HG03060 (cell line): ENCODE results near the gene CGN.
A peak's percentile ranks its signal among the peaks of the same experiment; 100 is the strongest.
"Not testable (repeated sequence)": the region's sequence is repeated elsewhere in the genome, so short reads cannot be mapped to it uniquely, and the experiment has no call there.

Experiments used
- ATAC-seq: cut with Tn5 transposase; IDR thresholded peaks from one replicate; pipeline ENCODE4 v1.9.1; 2021; ENCODE audit warnings: low read depth, moderate number of reproducible peaks; ENCODE audit not compliant: unreplicated experiment

CGN gene

GRCh38 chr1:151522427-151522826 is 11.2 kb downstream of the CGN start:
- ATAC-seq: not testable (repeated sequence)

- ATAC-seq: no peak
Observed at GRCh38 chr1:151523326-151523725, 12.1 kb downstream of the CGN start.

GRCh38 chr1:151524736-151525135 is 13.5 kb downstream of the CGN start:
- ATAC-seq: no peak

- no peak for ATAC-seq
Observed at GRCh38 chr1:151526735-151527525, 15.7 kb downstream of the CGN start.

- ATAC-seq: no peak
Observed at GRCh38 chr1:151529211-151529702, 18.1 kb downstream of the CGN start.

- ATAC-seq: no peak
Observed at GRCh38 chr1:151529781-151530180, 18.6 kb downstream of the CGN start.

GRCh38 chr1:151530461-151530860 is 19.3 kb downstream of the CGN start:
- no peak for ATAC-seq

- no peak for ATAC-seq
Observed at GRCh38 chr1:151533870-151534269, 22.7 kb downstream of the CGN start.

- no peak for ATAC-seq
Observed at GRCh38 chr1:151534662-151535278, 23.6 kb downstream of the CGN start.

GRCh38 chr1:151535326-151536271 is 24.4 kb downstream of the CGN start:
- ATAC-seq: no peak

GRCh38 chr1:151536499-151536898 is 25.3 kb downstream of the CGN start:
- no peak for ATAC-seq

GRCh38 chr1:151537112-151537511 is 25.9 kb downstream of the CGN start:
- ATAC-seq: no peak

- peak; percentile 33 for ATAC-seq
Observed at GRCh38 chr1:151539321-151540020, 28.3 kb downstream of the CGN start.

GRCh38 chr1:151540021-151540981 is 29.1 kb downstream of the CGN start, which contains the start of gene TUFT1:
Gene TUFT1 (plus strand): TSS chr1:151540309. CDS start chr1:151540367, 58 bp downstream.
- peak; percentile 72 for ATAC-seq

GRCh38 chr1:151540982-151541377 is 29.8 kb downstream of the CGN start:
- no peak for ATAC-seq

GRCh38 chr1:151541752-151542151 is 30.6 kb downstream of the CGN start:
- ATAC-seq: no peak

- ATAC-seq: no peak
Observed at GRCh38 chr1:151542710-151543129, 31.5 kb downstream of the CGN start.

GRCh38 chr1:151545542-151545941 is 34.4 kb downstream of the CGN start:
- no peak for ATAC-seq
